ENCODE results near the gene MICAL1.

Gene MICAL1

GRCh38 chr6:109456710-109457561 is 1.4 kb upstream of the MICAL1 start:
- H3K9ac ChIP-seq (ENCODE audit: low read length): peak overlapping the region; percentile 76
- no peaks in the 10 kb centered on the region for H3K9me3 ChIP-seq (replicated peaks; ENCODE audit: insufficient read depth, low read length)
- H3K4me2 ChIP-seq (ENCODE audit: low read depth, low read length): peak overlapping the region; percentile 98
- H3K27ac ChIP-seq (ENCODE audit: low read length): no peak overlapping the region
- no peaks in the 10 kb centered on the region for H3K9me2 ChIP-seq (replicated peaks; ENCODE audit: insufficient read depth, low read length)
- no peak overlapping the region for H2AFZ ChIP-seq (ENCODE audit: low read length)
- no peaks in the 10 kb centered on the region for H3K27me3 ChIP-seq (replicated peaks; ENCODE audit: insufficient read depth, low read length)
- H3F3A ChIP-seq (ENCODE audit: insufficient read depth, low read length): peaks cover 52% of the 10 kb centered on the region
- no peaks in the 10 kb centered on the region for H4K20me1 ChIP-seq (ENCODE audit: insufficient read depth, low read length)
- 0 out of 2 replicates have a peak, but pooled peaks cover 2% of the 10 kb centered on the region for H3K36me3 ChIP-seq (replicated peaks; ENCODE audit: insufficient read depth, low read length)
- peaks cover 52% of the 10 kb centered on the region for H3K79me2 ChIP-seq (ENCODE audit: low read length)
- TF ChIP-seq EZH2phosphoT487 (IDR thresholded peaks at IDR 0.05; ENCODE audit: low read length) (no peak), EZH2 (optimal IDR thresholded peaks at IDR 0.05; ENCODE audit: low read depth, low read length) (no peak), CTCF (IDR thresholded peaks at IDR 0.05; ENCODE audit: low read length) (no peak)
- H3K4me1 ChIP-seq (ENCODE audit: low read length): peaks cover 57% of the 10 kb centered on the region
- no peak for DNase-seq
- H3K4me3 ChIP-seq (ENCODE audit: low read length): peak overlapping the region; percentile 85

GRCh38 chr6:109456111-109456583 is 575 bp upstream of the MICAL1 start:
- no peak for TF ChIP-seq EZH2phosphoT487 (IDR thresholded peaks at IDR 0.05; ENCODE audit: low read length)
- peak; percentile 13; the same call in 1 of the 2 replicates for TF ChIP-seq CTCF (IDR thresholded peaks at IDR 0.05; ENCODE audit: low read length)
- H3K4me2 ChIP-seq (ENCODE audit: low read depth, low read length): peak overlapping the region; percentile 98
- H3K79me2 ChIP-seq (ENCODE audit: low read length): peaks cover 49% of the 10 kb centered on the region
- H2AFZ ChIP-seq (ENCODE audit: low read length): peak overlapping the region; percentile 47
- H3K9ac ChIP-seq (ENCODE audit: low read length): peak overlapping the region; percentile 76
- H3F3A ChIP-seq (ENCODE audit: insufficient read depth, low read length): peaks cover 45% of the 10 kb centered on the region
- DNase-seq: peak; percentile 21
- H3K36me3 ChIP-seq (replicated peaks; ENCODE audit: insufficient read depth, low read length): no peaks in the 10 kb centered on the region
- no peaks in the 10 kb centered on the region for H3K9me3 ChIP-seq (replicated peaks; ENCODE audit: insufficient read depth, low read length)
- H3K4me3 ChIP-seq (ENCODE audit: low read length): peak overlapping the region; percentile 85
- peaks cover 51% of the 10 kb centered on the region for H3K4me1 ChIP-seq (ENCODE audit: low read length)
- H3K9me2 ChIP-seq (replicated peaks; ENCODE audit: insufficient read depth, low read length): no peaks in the 10 kb centered on the region
- H3K27ac ChIP-seq (ENCODE audit: low read length): peak overlapping the region; percentile 62; the same call in 1 of the 2 replicates
- no peaks in the 10 kb centered on the region for H4K20me1 ChIP-seq (ENCODE audit: insufficient read depth, low read length)
- H3K27me3 ChIP-seq (replicated peaks; ENCODE audit: insufficient read depth, low read length): no peaks in the 10 kb centered on the region

- H2AFZ ChIP-seq (ENCODE audit: low read length): peak overlapping the region; percentile 82
- DNase-seq: peak; percentile 61
- H3K9me2 ChIP-seq (replicated peaks; ENCODE audit: insufficient read depth, low read length): no peaks in the 10 kb centered on the region
- no peaks in the 10 kb centered on the region for H3K9me3 ChIP-seq (replicated peaks; ENCODE audit: insufficient read depth, low read length)
- peaks cover 47% of the 10 kb centered on the region for H3K4me1 ChIP-seq (ENCODE audit: low read length)
- H3K27ac ChIP-seq (ENCODE audit: low read length): peak overlapping the region; percentile 86
- no peaks in the 10 kb centered on the region for H3K36me3 ChIP-seq (replicated peaks; ENCODE audit: insufficient read depth, low read length)
- TF ChIP-seq EZH2 (optimal IDR thresholded peaks at IDR 0.05; ENCODE audit: low read depth, low read length) (no peak), CTCF (IDR thresholded peaks at IDR 0.05; ENCODE audit: low read length) (no peak), EZH2phosphoT487 (IDR thresholded peaks at IDR 0.05; ENCODE audit: low read length) (no peak)
- H3K9ac ChIP-seq (ENCODE audit: low read length): peak overlapping the region; percentile 87
- H3F3A ChIP-seq (ENCODE audit: insufficient read depth, low read length): peaks cover 32% of the 10 kb centered on the region
- peaks cover 49% of the 10 kb centered on the region for H3K79me2 ChIP-seq (ENCODE audit: low read length)
- H4K20me1 ChIP-seq (ENCODE audit: insufficient read depth, low read length): no peaks in the 10 kb centered on the region
- H3K4me2 ChIP-seq (ENCODE audit: low read depth, low read length): peak overlapping the region; percentile 79
- H3K27me3 ChIP-seq (replicated peaks; ENCODE audit: insufficient read depth, low read length): no peaks in the 10 kb centered on the region
- H3K4me3 ChIP-seq (ENCODE audit: low read length): peak overlapping the region; percentile 94
These were observed 806 bp downstream of the MICAL1 start for GRCh38 chr6:109454496-109455436.

All from MM.1S (cell line).